Transverse colon (tissue), 4 donors: ENCODE measurements around the gene ZNF581. TPM values are rescaled to one million over a fixed set of nuclear protein-coding genes. Genes with fewer than 3 reads are reported as not detected.

ENCODE experiments used
- DNase-seq: peaks from one replicate; pipeline ENCODE4 v3.0.0-alpha.2; 2019
- H3K27ac ChIP-seq, 4 donors: fragments of 200-600 bp; sonication (generic); 2 replicates each; pipeline ENCODE4 v1.5.1; 2016 to 2018; ENCODE audit warnings: inconsistent platforms in 4 of 4
- H3K27me3 ChIP-seq: fragments of 200-600 bp; sonication (generic); 2 replicates; pipeline ENCODE4 v1.5.1; 2017; ENCODE audit warnings: inconsistent platforms
- H3K36me3 ChIP-seq, 4 donors: fragments of 200-600 bp; sonication (generic); 2 replicates each; pipeline ENCODE4 v1.5.1; 2017 to 2019; ENCODE audit warnings: inconsistent platforms in 4 of 4
- H3K4me1 ChIP-seq, 4 donors: fragments of 200-600 bp; sonication (generic); 2 replicates each; pipeline ENCODE4 v1.5.1; 2017 to 2020; ENCODE audit warnings: inconsistent platforms in 4 of 4
- H3K4me3 ChIP-seq, 4 donors: fragments of 200-600 bp; sonication (generic); 1 replicate in 1 of 4; 2 replicates in 3 of 4; pipeline versions ENCODE4 v1.5.1 to v1.6.1; 2017 to 2019; ENCODE audit warnings: inconsistent platforms in 4 of 4
- H3K9me3 ChIP-seq, 2 donors: fragments of 200-600 bp; sonication (generic); 2 replicates each; pipeline ENCODE4 v1.5.1; 2017 to 2019; ENCODE audit warnings: inconsistent platforms in 2 of 2
- CTCF ChIP-seq, 5 experiments: fragments of 200-600 bp in 3 of 5; fragments of 450-650 bp in 2 of 5; sonication (generic) in 3 of 5; IDR thresholded peaks; 1 replicate in 2 of 5; 2 replicates in 3 of 5; pipeline ENCODE4 v1.5.1; 2016 to 2017; ENCODE audit warnings: antibody characterized with exemption in 5 of 5, inconsistent platforms in 3 of 5, mild to moderate bottlenecking in 2 of 5, moderate library complexity in 1 of 5
- EP300 ChIP-seq: sonication (generic); formaldehyde crosslinking; IDR thresholded peaks from one replicate; pipeline ENCODE4 v1.6.1; 2017; ENCODE audit warnings: antibody characterized with exemption, low read depth
- POLR2A ChIP-seq: fragments of 450-650 bp; IDR thresholded peaks from one replicate; pipeline ENCODE4 v1.6.1; 2016; ENCODE audit warnings: antibody characterized with exemption, mild to moderate bottlenecking, moderate library complexity
- POLR2AphosphoS5 ChIP-seq, 3 donors: sonication (generic); formaldehyde crosslinking; IDR thresholded peaks; one replicate each; pipeline ENCODE4 v1.6.1; 2016; ENCODE audit warnings: antibody characterized with exemption in 3 of 3
- WGBS, 2 donors: methylation state at CpG; one replicate each; pipeline ENCODE4 v1.1.5; 2018; ENCODE audit warnings: low coverage in 1 of 2; 5-methylcytosine and 5-hydroxymethylcytosine counted together
- in situ Hi-C, 4 donors: fragments of 200-750 bp; cut with MboI; loops; one replicate each; pipeline versions ENCODE4 v1.15.0 to v1.15.1; 2017; ENCODE audit warnings: low sequenced_read_pairs in 3 of 4, low pct_ligation_motif_present in 1 of 4, low pct_unique_long_range_greater_than_20kb in 1 of 4
- intact Hi-C: fragments of 100-400 bp; cut with DNase I; formaldehyde crosslinking; loops from one replicate; pipeline ENCODE4 v1.15.1; 2023; ENCODE audit warnings: low total_unique reads
- total RNA-seq, 4 donors: library from RNA; depleted of rRNA; stranded (reverse); fragments of >200 nt; gene quantifications; one replicate each; pipeline ENCODE4 v1.1.0, GENCODE V29; 2016

ZNF581 gene
- total RNA-seq, 4 donors from 2014 or later: 4.1 to 19.7 (median 10.0) TPM

GRCh38 chr19:55654868-55655647 is 11.6 kb downstream of the ZNF581 start, which contains the start of gene U2AF2:
Gene U2AF2 (plus strand): TSS chr19:55655035. CDS start chr19:55655105, 70 bp downstream.
- Histone ChIP-seq H3K9me3 (no peaks in the 10 kb centered on the region), H3K36me3 (no peaks in the 10 kb centered on the region), H3K4me1 (peaks cover 32 to 49% (median 41%) of the 10 kb centered on the region in 4 donors), H3K27me3 (no peaks in the 10 kb centered on the region), H3K4me3 (peak within 1 kb of the TSS; percentile 66 to 96 (median 92)), H3K27ac (peak within 1 kb of the TSS; percentile 93 to 100 (median 99))
- intact Hi-C loops (loop anchor here (10.0 kb wide), 1 partner anchor 270 kb away; the partner anchor contains the start of genes RPL28 and TMEM238), in situ Hi-C loops (no loop called here)
- peak; percentile 97 for DNase-seq
- WGBS, 2 donors: 0% methylated on average over 65 of the region's 95 CpGs; no CpG with 5 or more reads in 1 of the 2 donors
- TF ChIP-seq POLR2AphosphoS5 (IDR thresholded peaks at IDR 0.05): peak; percentile 58 to 87 (median 73)
- TF ChIP-seq POLR2A: peak; percentile 72
- no peak for TF ChIP-seq EP300
- TF ChIP-seq CTCF (IDR thresholded peaks at IDR 0.05): no peak

- Histone ChIP-seq H3K27me3 (no peaks in the 10 kb centered on the region), H3K27ac (peak overlapping the region; percentile 93 to 100 (median 99)), H3K4me1 (peaks cover 32 to 49% (median 41%) of the 10 kb centered on the region in 4 donors), H3K4me3 (peak overlapping the region; percentile 66 to 96 (median 92)), H3K36me3 (peaks cover 0 to 6% (median 0%) of the 10 kb centered on the region in 4 donors), H3K9me3 (no peaks in the 10 kb centered on the region)
- intact Hi-C loops (loop anchor here (10.0 kb wide), 1 partner anchor 271 kb away; the partner anchor contains the start of genes RPL28 and TMEM238), in situ Hi-C loops (no loop called here)
- no peak for DNase-seq
- TF ChIP-seq POLR2AphosphoS5 (IDR thresholded peaks at IDR 0.05) (no peak), EP300 (no peak), POLR2A (no peak), CTCF (IDR thresholded peaks at IDR 0.05) (no peak)
- WGBS, 2 donors: 0% methylated on average over 1 to 19 of the region's 19 CpGs
Measured at GRCh38 chr19:55655648-55656040, 12.2 kb downstream of the ZNF581 start.

- Histone ChIP-seq H3K27ac (peak overlapping the region in 2 of 4 donors; percentile 9 to 18), H3K36me3 (peaks cover 0 to 14% (median 3%) of the 10 kb centered on the region in 4 donors), H3K9me3 (no peaks in the 10 kb centered on the region), H3K4me1 (peaks cover 32 to 49% (median 41%) of the 10 kb centered on the region in 4 donors), H3K27me3 (no peaks in the 10 kb centered on the region), H3K4me3 (peak overlapping the region in 3 of 4 donors; percentile 66 to 93 (median 92))
- 39 to 44% methylated on average over 7 of the region's 7 CpGs for WGBS, 2 donors
- TF ChIP-seq EP300: no peak
- no peak for TF ChIP-seq POLR2A
- no peak for TF ChIP-seq POLR2AphosphoS5 (IDR thresholded peaks at IDR 0.05)
- TF ChIP-seq CTCF (IDR thresholded peaks at IDR 0.05): no peak
- intact Hi-C loops: loop anchor here (10.0 kb wide), 1 partner anchor 272 kb away; the partner anchor contains the start of genes RPL28 and TMEM238
- DNase-seq: no peak
- in situ Hi-C loops: no loop called here
Measured at GRCh38 chr19:55656552-55656951, 13.1 kb downstream of the ZNF581 start.
